NAMALWA (cell line): ENCODE measurements around the gene SLCO3A1.
"Not testable (repeated sequence)": the region's sequence is repeated elsewhere in the genome, so short reads cannot be mapped to it uniquely, and the experiment has no call there.

Source experiments
- DNase-seq: peaks from one replicate; pipeline ENCODE4 v3.0.0-alpha.2; 2015; ENCODE audit warnings: low spot score

The SLCO3A1 gene

GRCh38 chr15:92035551-92035950 lies 182.0 kb downstream of the SLCO3A1 start:
- DNase-seq, result no peak

- DNase-seq, result no peak
These were observed 182.5 kb downstream of the SLCO3A1 start for GRCh38 chr15:92035961-92036360.

GRCh38 chr15:92037491-92037890 lies 184.0 kb downstream of the SLCO3A1 start:
- no peak for DNase-seq

GRCh38 chr15:92040350-92040749 lies 186.8 kb downstream of the SLCO3A1 start:
- no peak for DNase-seq

- no peak for DNase-seq
These were observed 187.9 kb downstream of the SLCO3A1 start for GRCh38 chr15:92041371-92041770.

- no peak for DNase-seq
These were observed 189.8 kb downstream of the SLCO3A1 start for GRCh38 chr15:92043283-92043682.

- no peak for DNase-seq
These were observed 190.8 kb downstream of the SLCO3A1 start for GRCh38 chr15:92044203-92044909.

- no peak for DNase-seq
These were observed 194.4 kb downstream of the SLCO3A1 start for GRCh38 chr15:92047900-92048299.

GRCh38 chr15:92048739-92049138 lies 195.2 kb downstream of the SLCO3A1 start:
- DNase-seq, result no peak

- no peak for DNase-seq
These were observed 195.9 kb downstream of the SLCO3A1 start for GRCh38 chr15:92049290-92049989.

GRCh38 chr15:92050220-92050898 lies 196.9 kb downstream of the SLCO3A1 start:
- no peak for DNase-seq

GRCh38 chr15:92051716-92052115 lies 198.2 kb downstream of the SLCO3A1 start:
- DNase-seq, result no peak

GRCh38 chr15:92053753-92054316 lies 200.3 kb downstream of the SLCO3A1 start:
- DNase-seq, result peak; percentile 10

- DNase-seq, result no peak
These were observed 203.4 kb downstream of the SLCO3A1 start for GRCh38 chr15:92056875-92057274.

- no peak for DNase-seq
These were observed 205.8 kb downstream of the SLCO3A1 start for GRCh38 chr15:92059036-92059970.

GRCh38 chr15:92059971-92060311 lies 206.4 kb downstream of the SLCO3A1 start:
- not testable (repeated sequence) for DNase-seq

GRCh38 chr15:92061511-92062195 lies 208.1 kb downstream of the SLCO3A1 start:
- DNase-seq, result no peak

- no peak for DNase-seq
These were observed 209.0 kb downstream of the SLCO3A1 start for GRCh38 chr15:92062505-92062904.

GRCh38 chr15:92068121-92068520 lies 214.6 kb downstream of the SLCO3A1 start:
- no peak for DNase-seq

GRCh38 chr15:92069308-92070250 lies 216.1 kb downstream of the SLCO3A1 start:
- DNase-seq, result no peak
